AG08395 (cell line): Measurements from ENCODE around the gene VIPR2.
"Not testable (repeated sequence)": the region's sequence is repeated elsewhere in the genome, so short reads cannot be mapped to it uniquely, and the experiment has no call there.

ENCODE experiments used
- DNase-seq: peaks from one replicate; pipeline ENCODE4 v3.0.0; 2012; ENCODE audit warnings: mixed read lengths, low spot score

VIPR2 gene

DNA sequence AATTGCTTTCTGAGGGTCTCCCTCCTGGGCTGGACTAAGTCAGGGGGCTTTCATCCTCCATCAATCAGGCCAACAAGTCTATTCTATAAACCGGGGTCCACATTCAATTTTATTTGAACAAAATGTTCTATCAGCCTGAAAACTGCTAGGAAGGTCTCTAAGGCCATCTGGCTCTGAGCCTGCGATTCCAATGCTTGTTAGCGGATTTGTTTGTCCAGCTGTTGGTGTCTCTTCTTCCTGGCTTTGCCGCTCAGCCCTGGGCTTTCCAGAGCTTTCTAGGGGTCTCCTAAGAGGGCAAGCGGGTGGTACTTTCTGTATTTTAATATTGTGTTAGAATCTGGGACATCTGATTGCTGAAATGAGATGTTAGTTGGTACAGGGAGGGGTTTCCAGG lies 136.7 kb downstream of the VIPR2 start:
- no peak for DNase-seq

DNA sequence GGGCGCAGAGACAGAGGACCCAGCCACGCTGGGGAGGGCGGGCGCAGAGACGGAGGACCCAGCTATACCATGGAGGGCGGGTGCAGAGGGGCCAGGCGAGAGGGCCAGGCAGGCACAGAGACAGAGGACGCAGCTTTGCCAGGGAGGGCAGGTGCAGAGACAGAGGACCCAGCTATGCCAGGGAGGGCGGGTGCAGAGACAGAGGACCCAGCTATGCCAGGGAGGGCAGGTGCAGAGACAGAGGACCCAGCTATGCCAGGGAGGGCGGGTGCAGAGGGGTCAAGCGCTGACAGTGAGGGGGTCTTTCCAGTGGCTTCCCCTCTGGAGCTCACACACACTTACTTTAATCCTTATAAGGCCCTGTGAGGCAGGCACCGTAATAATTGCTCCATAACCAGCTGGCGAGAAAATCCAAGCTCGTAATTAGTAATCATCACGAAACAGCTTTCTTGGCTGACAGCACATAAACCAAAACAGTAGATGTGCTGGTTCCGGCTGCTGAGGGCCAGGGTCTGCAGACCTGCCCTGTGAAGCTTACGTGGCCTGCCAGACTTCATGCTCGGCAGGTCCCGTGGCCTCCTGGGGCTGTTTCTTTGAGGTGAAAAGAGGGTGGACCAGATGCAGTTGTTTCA lies 137.2 kb downstream of the VIPR2 start:
- no peak for DNase-seq

DNA sequence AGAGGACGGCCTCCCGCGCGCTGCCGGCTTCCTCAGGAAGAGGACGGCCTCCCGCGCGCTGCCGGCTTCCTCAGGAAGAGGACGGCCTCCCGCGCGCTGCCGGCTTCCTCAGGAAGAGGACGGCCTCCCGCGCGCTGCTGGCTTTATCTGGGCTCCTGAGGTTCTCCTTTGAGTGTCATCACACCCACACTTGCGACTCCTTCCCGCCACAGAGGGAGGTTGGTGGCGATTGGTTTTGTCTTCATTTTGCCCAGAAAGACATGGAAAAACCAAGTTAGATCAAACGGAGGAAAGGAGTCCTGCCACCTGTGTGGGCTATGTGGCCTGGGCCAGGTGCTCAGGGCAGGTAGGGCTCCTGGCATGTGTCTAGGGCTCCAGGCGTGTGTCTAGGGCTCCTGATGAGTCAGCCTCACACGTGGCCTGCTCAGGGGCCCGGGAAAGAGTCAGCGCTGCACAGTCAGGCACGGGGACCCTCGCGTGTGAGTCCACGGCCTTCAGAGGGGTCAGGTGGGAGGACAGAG lies 138.0 kb downstream of the VIPR2 start:
- DNase-seq: no peak

DNA sequence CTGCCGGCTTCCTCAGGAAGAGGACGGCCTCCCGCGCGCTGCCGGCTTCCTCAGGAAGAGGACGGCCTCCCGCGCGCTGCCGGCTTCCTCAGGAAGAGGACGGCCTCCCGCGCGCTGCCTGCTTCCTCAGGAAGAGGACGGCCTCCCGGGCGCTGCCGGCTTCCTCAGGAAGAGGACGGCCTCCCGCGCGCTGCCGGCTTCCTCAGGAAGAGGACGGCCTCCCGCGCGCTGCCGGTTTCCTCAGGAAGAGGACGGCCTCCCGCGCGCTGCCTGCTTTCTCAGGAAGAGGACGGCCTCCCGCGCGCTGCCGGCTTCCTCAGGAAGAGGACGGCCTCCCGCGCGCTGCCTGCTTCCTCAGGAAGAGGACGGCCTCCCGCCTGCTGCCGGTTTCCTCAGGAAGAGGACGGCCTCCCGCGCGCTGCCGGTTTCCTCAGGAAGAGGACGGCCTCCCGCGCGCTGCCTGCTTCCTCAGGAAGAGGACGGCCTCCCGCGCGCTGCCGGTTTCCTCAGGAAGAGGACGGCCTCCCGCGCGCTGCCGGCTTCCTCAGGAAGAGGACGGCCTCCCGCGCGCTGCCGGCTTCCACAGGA lies 138.6 kb downstream of the VIPR2 start:
- DNase-seq: not testable (repeated sequence)

DNA sequence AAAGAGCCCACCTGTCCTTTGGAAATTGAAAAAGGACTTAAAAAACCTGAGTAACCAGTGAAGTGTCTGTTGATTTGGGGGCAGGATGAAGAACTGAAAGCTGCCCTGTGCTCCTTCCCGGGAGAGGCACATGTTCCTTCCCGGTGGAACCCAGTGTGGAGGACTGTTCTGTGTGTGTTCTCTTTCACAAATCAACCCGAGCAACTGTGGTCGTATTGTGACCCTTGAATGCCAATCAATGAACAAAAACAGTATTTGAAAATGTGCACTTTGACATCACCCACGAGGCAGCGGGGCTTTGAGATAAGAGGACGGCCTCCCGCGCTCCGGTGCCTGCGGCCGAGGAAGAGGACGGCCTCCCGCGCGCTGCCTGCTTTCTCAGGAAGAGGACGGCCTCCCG lies 139.0 kb downstream of the VIPR2 start:
- no peak for DNase-seq

DNA sequence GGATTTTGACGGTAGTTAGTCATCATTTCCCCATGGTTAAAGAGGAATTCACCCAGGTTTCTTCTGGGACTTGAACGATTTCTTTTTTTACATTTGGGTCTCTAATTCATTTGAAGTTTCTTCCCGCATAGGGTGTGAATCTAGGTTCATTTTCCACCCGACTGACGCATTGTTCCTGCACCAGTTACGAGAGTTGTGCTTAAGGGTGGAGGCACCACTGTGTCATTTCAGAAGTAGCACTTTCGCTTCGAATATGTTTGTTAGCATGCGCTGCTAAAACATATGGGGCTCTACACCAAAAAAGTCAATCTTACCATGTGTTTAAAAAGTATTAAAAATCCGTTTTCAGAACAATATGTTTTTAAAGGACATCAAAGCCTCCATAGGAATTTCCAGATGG lies 140.3 kb downstream of the VIPR2 start:
- DNase-seq: no peak

DNA sequence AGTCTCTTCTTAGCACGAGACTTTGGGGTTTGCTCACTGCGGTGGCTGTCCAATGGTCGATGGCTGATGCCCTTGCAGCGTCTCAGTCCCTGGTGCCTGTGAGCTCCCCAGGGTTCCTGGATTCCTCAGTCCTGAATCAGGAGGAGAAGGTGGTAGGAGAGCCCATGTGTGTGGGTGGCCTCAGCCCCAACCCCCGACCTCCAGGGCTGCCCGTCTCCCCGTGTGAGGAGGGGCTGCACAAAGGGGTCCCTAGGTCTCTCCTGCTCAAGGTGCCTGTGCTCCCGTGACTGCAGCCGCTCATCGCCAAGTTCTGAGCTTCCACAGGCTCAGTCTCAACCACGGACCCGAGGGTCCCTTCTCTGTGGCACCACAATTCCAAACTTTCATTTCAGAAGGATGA lies 142.9 kb downstream of the VIPR2 start:
- no peak for DNase-seq

DNA sequence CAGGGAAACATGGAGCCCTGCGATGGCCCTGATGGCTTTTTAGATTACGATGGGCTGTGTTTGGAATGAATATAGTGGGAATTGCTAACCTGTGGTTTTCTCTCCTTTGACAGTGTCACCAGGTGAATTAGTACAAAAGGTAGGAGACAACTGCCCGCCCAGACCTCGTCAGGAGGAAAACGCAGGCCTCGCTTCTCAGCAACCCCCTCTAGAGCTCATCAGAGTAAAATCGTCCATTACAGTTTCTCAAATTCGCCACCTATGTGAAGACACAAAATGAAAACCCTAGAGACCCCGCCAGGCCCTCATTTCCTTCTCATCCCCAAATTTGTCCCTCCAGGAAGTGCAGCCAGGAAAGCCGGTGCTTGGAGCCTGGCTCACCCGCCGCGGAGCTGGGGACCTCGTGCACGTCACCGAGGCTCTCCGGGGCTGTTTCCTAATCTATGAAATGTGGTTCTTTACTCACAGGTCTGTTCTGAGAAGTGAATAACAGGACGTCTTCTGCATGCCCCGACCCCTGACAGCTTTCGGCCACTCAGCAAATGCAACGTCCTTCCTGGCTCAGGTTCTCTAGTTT lies 143.7 kb downstream of the VIPR2 start:
- no peak for DNase-seq

DNA sequence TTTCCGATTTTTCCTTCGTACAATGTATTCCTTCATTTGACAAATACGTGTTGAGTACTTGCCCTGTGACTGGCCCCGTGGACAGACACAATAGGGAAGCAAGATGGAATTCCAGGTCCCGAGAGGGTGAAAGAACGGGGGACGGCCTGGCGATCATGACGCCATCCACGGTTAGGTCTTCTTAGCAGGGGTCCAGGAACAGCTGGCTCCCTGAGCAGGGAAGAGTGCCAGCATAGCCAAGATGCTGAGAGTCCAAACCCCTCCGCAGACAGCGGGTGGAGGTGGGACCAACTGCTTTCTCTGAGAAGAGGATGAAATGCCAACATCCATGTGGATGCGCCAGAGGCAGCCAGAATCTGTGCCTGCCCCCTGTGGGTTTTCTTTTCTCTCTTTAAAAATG lies 144.6 kb downstream of the VIPR2 start:
- DNase-seq: no peak

DNA sequence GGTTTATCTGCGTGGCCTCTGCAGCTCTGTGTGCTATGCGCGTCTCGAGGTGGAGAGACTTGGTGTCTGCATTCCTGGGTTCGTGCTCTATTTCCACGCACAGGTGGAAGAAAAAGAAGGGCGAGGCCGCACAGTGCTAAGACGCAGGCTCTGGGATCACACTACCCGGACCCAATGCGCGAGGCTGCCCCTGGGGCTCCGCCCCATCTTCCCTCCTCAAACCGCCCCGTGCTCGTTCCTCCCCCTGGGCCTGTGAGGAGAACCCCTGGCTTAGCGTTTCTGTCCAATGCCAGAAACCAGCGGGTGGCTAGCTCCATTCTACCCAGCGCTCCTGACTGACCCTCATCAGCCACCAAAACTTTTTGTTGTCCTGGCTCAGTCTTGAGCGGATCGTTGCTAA lies 145.2 kb downstream of the VIPR2 start:
- no peak for DNase-seq

DNA sequence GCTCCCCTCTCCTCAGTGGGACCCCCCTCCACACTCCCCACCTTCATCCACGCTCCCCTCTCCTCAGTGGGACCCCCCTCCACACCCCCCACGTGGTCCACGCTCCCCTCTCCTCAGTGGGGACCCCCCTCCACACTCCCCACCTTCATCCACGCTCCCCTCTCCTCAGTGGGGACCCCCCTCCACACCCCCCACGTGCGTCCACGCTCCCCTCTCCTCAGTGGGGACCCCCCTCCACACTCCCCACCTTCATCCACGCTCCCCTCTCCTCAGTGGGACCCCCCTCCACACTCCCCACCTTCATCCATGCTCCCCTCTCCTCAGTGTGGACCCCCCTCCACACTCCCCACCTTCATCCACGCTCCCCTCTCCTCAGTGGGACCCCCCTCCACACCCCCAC lies 146.4 kb downstream of the VIPR2 start:
- not testable (repeated sequence) for DNase-seq

DNA sequence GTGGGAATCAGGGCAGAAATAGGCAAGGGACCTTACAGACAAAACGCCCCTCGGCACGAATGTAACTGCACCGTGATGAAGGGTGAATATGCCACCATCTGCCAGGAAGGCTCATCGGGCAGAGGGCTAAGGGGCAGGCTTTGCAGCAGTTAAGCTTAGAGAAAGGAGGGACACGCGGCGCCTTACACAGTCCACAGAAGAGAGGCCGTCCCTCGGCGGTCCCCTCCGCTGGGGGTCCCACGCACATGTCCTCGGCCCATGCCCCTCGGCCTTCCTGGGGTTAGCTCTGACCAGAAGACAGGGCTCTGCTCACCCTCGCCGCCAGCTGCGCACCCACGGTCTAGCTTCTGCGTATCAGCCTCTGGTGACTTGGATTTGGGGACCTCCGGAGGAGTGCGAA lies 147.2 kb downstream of the VIPR2 start:
- DNase-seq: no peak

DNA sequence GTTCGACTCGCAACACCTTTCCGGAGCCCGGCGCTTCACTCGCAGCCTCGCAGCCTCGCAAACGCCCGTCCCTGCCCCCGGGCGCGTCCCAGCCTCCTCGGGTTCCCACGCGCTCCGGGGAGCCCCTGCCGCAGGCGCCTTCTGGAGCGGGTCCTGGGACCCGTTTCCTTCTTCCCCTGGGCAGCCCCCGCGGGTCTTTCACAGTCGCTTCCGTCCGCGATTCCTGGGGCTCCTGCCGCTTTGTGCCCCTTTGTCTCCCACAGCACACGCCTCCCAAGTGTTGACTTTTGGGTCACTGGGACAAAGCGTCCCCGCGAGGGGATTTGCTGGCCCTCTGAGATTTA lies 147.6 kb downstream of the VIPR2 start:
- DNase-seq: no peak

DNA sequence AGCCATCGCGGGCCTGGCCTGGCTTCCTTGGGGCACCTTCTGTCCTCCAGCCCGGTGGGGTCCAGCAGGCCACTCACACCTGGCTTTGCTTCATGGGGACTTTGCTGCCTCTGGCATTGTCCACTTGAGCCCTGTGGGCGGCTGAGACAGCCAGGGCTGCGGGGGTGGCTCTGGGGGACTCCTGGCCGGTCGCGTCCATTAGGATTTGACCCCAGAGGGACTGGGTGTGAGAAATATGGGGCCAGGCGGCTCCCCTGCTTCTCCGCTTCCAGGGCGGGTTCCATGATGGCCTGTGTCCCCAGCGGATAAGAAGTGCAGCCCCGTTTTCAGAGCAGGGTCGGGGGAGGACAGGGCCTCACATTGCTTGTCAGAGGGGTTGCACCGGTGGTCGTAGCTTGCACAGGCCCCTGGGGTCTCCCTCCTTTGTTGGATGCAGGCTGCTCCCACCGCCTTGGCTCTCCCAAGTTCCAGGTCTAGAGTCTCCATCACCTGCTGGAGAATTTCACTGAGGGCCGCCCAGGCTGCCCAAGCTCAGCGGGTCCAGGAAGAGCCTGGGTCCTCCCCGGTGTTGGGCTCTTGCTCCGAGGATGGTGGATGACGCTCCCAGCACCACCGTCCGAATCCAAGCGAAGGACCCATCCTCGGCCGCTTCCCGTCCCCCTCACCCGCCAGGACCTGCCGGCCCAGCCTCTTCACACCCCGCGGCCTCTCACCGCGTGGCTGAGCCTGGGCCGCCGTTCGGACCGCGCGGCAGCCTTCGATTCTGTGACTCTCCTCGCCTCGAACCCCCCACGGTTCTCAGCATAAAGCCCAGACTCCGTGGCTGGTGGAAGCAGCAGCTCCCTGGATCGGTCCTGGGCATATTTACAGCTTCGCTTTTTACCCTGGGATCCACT lies 148.2 kb downstream of the VIPR2 start:
- no peak for DNase-seq

DNA sequence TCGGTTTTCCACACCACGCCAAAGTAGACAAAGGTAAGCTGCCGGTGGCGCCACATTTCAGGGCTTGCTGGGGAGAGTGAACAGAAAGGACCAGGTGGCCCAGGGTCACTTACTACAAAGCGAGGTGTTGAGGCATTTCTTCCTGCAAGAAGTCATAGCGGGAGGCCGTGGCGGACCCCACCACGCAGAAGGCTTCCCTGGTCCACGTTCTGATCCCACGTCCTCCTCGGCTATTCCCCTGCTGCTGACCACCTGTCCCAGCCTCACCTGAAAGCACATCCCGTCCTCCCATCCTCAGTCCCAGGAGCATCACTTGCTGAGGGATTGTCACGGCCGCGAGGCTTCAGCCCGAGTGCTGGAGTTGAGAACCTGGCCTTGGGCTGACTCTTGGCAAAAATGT lies 149.2 kb downstream of the VIPR2 start:
- no peak for DNase-seq

DNA sequence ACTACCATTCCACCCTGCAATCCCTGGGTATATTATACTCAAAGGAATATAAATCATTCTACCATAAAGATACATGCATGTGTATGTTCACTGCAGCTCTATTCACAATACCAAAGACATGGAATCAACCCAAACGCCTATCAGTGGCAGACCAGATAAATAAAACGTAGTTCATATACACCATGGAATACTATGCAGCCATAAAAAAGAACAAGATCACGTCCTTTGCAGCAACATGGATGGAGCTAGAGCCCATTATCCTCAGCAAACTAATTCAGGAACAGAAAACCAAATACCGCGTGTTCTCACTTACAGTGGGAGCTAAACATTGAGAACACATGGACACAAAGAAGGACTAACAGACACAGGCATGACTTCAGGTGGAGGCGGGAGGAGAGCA lies 150.0 kb downstream of the VIPR2 start:
- no peak for DNase-seq

DNA sequence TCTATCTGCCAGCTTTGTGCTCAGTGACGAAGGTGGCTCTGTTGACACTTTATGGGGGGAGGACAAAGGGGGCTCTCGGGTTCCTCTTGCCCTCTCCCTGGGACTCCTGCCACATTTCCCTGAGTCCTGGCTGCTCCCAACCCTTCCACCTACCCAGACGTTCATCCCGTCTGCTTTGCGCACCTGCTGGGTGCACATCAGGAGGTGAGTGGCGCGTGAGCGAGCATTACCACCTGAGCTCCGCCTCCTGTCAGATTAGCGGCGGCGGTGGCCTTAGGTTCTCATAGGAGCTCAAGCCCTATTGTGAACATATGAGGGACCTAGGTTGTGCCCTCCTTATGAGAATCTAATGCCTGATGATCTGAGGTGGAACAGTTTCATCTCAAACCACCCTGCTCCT lies 151.1 kb downstream of the VIPR2 start:
- no peak for DNase-seq

DNA sequence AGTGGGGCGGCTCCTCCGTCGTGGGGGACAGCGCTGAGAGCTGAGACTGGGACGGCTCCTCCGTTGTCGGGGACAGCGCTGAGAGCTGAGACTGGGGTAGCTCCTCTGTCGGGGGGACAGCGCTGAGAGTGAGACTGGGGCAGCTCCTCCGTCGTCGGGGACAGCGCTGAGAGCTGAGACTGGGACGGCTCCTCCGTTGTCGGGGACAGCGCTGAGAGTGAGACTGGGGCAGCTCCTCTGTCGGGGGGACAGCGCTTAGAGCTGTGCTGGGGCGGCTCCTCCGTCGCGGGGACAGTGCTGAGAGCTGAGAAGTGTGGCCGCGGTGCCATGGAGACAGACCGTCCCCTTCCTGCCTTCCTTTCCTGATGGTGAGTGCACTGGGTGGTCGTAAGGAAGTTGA lies 151.9 kb downstream of the VIPR2 start:
- no peak for DNase-seq

DNA sequence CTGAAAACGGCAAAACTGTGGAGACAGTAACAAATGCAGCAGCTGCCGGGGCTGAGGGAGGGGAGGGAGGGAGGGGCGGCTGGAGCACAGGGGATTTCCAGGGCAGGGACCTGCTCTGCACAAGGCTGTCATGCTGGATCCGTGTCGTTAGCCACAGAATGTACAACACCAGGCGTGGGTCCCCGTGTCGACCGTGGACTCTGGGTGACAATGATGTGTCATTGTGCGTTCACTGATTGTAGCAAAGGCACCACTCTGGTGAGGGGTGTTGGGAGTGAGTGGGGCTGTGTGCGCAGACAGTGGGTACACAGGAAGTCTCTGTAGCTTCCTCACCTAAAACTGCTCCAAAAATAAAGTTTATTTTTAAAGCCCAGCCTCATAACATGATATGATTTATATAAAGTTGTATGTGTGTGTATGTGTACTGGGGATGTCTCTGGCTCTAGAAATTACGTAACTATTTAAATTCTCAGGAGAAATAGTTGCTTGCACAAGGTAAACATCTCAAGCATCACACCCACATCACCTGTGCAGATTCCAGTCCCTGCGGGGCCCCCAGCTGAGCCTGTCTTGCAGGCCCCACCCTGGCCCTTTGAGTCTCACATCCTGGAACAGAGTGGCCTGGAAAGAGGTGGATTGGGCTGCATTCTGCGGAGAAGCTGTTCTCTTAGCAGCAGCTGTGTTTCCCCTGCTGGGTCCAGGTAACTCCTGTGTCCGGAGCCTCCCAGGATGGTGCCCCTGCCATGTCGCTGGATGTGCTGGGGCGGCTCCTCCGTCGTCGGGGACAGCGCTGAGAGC lies 152.6 kb downstream of the VIPR2 start:
- no peak for DNase-seq

DNA sequence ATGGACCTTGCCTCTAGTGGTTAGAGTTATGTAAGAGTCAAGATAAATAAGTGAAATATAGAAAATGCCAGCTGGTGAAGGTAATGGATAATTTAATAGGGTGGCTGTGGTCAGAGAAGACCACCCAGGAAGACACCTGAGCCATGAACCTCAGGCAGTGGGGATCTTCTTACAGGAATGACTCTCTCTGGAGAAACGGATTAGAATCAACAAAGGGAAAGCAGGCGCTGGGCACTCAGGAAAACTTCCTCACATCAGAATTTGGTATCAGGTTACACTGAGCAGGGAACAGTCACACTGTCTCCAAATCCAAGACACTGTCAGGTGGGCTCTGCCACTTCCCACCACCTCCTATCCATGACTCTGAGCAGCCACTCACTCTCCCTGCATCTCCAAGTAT lies 155.7 kb downstream of the VIPR2 start:
- no peak for DNase-seq

DNA sequence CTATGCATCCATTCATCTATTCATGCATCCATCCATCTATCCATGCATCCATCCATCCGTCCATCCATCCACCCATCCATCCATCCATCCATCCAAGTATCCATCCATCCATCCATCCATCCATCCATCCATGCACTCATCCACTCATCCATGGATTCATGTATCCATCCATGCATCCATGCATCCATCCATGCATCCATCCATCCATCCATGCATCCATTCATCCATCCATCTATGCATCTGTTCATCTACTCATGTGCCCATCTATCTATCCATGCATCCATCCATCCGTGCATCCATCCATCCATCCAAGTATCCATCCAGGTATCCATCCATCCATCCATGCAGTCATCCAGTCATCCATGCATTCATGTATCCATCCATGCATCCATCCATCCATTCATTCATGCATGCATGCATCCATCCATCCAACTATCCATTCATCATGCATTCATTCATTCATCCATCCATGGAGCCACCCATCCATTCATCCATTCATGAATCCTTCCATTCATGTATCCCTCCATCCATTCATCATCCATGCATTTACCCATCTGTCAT lies 156.3 kb downstream of the VIPR2 start:
- no peak for DNase-seq

DNA sequence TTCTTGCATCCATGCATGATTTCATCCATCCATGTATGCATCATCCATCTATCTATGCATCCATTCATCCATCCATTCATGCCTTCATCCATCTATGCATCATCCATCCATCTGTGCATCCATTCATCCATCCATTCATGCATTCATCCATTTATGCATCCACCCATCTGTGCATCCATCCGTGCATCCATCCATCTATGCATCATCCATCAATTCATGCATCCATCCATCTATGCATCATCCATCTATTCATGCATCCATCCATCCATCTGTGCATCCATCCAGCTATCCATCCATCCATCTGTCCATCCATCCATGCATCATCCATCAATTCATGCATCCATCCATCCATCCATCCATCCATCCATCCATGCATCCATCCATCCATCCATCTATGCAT lies 157.0 kb downstream of the VIPR2 start:
- DNase-seq: no peak
